HUDEP-2 (cell line): ENCODE data around the gene IRX4.
"Not testable (repeated sequence)": the region's sequence is repeated elsewhere in the genome, so short reads cannot be mapped to it uniquely, and the experiment has no call there.

Source experiments
- DNase-seq, 76 experiments: peaks; one replicate each; lab custom pipeline; 2025; ENCODE audit not compliant: unreplicated experiment in 76 of 76; lab: John Stamatoyannopoulos, UW

IRX4 gene

DNA sequence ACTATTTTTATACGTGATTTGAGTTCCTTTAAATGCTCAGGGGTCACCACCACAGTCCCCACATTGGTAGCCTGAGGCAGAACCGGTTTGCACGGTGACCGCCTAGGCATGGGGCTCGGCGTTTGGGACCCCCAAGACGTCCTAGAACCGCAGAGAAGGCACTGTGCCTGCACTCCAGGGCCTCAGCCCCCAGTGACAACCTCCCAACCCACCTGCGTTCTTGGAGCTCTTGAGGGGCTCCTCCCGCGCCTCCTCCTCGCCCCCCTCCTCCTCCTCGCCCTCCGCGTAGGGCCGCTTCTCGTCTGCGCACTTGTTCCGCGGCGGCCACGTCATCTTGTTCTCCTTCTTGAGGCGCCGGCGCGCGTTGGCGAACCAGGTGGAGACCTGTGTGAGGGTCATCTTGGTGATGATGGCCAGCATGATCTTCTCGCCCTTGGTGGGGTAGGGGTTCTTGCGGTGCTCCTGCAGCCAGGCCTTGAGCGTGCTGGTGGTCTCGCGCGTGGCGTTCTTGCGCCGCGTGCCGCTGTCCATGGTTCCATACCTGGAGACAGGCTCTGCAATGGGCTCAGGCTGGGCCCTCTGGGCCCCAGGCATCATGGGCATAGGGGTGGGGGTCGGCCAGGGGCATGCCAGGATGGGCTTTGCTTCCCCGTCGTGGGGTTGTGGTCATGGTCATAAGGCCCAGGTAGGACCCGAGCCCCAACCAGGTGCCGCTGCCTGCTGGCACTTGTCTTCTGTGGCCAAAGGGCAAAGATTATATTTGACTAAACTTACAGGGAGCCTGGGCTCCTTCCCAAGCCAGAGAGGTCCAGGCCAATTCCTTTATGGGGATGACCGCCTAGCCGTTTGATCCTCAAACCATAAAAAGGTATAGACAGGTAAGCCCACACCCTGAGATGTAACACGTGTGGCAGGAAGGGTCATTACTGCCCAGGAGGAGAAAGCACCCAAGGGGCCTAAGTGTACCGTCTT, 3.1 kb downstream of the IRX4 start:
- no peak for DNase-seq

DNA sequence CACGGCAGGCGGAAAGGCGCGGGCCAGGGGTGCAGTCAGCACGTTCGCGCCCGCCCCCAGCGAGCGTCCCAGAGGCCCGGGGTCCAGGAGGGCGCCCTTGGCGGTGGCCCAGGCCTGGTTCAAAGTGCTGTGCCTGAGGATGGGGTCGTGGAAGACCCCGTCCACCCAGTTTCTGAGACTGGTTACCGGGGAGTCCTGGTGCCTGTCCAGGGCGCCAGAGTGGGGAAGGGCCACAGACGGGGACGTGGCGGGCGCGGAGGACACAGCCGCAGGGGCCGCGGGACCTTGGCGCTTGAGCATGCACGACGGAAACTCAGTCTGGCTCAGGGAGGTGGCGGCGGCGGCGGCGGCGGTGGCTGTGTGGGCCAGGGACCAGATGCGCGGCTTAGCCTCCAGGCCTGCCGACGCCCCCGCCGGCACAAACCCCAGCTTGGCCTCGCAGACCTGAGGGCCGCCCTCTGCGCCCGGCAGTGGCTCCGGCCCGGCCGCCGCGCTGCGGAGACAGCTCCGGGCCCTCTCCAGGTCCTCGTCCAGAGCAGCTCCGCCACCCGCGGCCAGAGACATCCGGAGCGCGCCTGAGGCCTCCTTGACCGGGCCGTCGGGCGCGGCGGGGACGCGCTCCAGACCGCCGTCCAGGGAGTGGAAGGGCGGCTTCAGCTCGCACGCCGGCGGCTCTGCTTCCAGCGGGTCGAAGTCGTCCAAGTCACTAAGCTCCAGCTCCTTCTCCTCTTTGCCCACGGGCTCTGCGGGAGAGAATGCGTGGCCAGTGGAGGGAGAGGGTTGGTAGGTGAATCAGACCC, 4.5 kb downstream of the IRX4 start:
- DNase-seq: no peak

DNA sequence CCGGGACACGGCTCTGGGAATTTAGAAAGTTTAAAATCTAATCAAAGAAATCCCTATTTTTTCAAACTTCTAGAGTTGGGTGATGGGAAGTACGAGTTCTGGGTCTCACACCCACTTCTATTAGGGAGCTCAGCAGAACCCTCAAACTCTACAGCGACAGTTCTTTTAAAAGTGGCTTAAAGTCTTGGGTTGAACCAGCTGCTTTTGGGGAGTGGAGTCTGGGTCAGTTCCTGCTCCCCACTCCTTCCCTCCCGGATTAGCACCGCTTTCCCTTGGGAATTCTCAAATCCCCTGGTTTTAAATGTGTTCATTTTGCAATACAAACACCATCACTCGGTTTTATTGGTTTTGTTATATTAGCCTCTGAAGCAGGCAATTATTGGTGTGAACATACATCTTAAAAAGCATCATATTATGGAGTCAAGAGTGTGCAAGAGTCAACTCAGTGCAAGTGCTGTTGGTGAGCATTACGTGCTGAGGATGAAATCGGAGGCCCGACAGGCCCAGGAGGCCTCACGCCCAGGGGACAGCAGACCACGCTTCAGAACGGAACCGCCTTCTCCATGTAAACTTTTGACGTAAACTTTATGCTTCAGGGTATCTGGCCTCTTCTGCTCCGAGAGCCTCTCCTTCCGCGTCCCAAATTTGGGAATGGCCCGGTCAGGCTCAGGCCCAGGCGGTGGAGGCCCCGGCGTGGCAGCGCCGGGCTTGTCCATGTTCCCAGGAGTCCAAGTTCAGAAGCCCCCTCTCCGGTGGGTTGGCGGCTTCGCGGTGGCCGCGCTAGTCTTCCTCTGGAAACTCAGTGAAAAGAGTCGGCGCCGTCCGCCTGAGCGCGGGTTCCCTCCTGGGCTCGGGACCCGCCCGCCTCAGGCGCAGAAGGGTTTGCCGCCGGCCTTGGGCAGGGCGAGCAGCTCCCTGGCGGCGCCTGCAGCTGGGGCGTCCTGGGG, 5.3 kb downstream of the IRX4 start:
- DNase-seq: no peak

DNA sequence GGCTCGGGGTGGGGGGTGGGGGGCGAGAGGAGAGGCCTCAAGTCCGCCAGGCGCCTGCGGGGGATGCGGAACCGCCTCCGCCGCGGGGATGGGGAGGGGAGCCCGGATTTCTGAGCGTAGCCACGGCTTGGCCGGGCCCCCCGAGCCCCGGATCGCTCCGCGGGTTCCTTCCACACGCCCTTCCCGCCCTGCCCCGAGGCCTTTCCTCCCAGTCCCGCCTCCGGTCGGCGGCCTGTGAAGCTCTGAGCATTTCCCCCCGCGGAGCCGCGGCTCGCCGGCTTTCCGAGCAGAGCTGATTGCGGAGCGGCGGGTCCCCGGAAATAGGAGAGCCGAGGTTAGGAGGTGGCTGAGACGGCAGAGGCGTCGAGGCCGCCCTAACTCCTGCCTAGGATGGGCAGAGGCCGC, 6.1 kb downstream of the IRX4 start:
- no peak for DNase-seq

DNA sequence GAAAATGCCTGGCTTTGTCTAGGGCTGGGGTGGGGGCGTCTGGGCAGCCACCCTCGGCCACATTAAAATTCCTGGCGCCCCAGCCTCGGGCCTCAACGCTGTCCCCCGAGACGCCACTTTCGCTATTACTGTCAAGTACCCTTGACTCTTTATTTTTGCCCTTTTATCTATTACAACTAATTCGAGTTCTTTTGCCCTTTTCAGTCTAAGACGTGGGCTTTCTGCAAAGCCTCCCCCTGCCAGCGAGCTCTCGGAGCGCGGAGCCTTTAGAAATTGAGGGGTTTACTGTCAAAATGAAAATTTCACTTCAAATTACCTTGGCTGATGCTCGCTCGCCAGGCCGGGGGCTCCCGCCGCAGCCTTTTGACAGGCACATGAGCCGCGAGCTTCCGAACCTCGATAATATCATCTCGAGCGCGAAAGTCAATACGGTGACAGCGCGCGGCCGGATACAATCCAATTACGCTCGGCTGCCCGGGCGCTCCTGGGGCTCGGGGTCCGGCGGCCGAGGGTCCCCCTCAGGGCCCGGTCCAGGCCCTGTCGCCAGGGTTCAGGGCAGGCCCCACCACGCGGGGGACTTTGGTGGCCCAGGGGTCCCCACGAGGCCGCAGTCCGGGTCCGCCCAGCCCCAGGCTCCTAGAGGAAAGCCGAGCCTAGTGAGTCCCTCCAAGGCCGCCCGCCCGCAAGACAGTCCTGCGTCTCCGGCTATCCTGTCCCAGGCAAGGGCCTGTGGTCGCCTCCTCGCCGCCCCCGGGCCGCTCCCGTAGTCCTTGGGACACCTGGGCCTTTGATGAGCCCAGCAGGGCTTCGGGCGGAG, 6.7 kb downstream of the IRX4 start:
- DNase-seq: peak in 1 of 76 experiments; percentile 5

DNA sequence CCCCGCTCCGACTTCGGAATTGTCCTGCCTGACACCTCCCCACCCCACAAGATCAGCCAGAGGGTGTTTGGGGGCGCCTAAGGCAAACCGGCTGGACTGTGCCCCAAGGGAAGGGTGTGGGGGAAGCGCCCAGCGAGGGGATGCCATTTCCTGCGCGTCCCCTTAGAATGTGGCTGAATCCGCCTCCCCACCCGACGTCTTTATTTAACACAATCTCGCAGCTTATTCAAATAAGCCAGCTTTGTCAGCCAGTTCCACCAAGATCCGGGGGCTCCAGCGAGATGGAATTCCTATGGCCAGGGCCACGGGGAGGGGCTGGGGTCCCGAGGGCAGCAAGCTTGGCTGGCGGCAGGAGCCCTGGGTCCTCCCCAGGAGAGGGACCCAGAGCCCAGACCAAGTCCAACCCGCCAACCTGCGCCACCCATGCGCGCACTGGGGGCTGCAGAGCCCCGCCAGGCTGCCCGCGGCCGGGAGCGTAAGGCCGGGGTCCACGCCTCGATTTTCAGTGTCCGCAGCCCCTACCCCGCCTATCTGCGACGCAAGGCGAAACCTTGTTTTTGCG, 7.4 kb downstream of the IRX4 start:
- no peak for DNase-seq

DNA sequence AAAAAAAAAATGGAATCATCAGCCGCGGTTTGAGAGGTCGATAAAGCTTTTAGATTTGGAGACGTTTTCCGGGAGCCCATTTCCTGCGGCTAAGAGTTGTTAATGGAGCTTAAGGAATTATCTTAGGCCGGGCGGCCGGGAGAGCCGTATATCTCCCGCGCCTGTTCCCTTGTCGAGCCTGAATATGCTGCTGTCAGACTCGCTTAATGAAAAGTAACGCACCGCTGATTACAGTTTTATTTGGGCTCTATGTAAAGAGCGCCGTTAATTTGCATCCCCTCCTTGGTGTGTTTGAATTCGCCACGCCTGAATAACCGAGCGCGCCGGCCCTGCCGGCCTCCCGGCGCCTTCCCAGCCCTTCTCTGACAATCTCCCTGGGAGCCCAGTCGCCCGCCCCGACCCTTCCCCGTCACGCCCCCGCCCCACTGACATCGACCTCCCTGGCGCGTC, 7.9 kb downstream of the IRX4 start:
- no peak for DNase-seq

DNA sequence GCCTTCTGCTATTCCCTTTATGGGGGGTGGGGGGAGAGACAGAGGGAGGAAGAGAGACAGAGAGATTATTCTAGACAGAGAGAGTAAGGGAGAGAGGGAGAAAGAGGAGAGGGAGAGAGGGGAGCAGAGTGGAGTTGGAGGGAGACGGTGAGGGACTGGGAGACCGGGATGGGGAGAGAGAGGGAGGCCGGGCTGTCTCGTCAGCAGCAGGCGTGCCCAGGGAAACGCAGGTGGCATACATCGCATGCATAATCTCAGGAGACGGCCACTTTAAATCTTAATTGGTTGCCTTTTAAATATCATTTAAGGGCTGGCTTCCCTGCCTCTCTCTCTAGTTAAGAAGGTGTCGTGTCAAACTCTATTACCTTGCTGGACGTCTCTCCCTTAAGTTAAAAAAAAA, 8.4 kb downstream of the IRX4 start:
- no peak for DNase-seq

DNA sequence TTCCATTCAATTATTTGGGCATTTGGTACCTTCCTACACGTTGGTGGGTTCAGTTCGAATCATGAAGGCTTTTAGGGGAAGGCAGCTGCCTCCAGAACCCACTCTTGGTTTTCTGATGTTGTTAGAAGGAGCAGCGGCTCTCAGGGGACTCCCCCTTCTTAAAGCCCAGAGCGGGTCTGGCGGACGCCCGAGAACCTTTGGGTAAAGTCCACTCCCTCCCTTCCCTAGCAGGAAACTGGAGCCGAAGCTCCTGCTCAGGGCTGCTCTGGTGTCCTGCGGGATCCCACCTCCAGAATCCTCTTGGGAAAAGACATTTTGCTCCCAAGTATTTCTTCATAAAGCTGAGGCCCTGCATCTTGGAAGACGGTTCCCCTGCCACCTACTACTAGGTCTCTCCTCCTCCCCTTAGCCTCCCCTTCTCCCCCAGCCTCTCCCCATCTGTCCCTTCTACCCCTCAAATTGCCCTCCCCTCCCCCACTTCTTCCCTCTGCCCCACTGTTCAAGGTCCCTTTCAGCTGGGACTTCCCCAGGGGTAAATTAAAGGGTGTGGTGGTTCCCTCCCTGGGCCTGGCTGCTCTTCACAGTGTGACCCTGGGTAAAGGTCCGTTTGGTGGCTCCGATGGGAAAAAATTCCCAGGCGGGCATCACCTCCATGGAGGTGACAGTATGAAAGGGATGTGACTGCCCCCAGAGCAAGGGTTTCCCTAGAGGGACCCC, 9.3 kb downstream of the IRX4 start:
- DNase-seq: no peak

DNA sequence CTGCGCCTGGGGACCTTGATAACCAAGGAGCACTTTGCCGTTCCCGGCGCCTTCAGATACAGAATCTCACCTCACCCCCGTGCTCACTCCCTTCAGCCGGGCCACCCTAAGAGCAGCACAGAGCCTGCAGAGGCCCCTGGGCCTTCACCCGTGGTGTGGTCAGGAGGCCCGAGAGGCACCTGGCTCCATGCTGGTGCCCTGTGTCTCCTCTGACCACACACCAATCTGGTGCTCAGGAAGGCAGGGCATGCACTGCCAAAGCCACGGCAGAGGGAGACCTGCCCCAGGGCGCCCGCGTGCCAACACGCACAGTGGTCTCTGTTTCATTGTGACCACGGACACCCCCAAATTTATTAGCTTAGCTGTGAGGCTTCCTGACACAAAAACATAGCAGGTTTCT, 11.3 kb downstream of the IRX4 start:
- no peak for DNase-seq

DNA sequence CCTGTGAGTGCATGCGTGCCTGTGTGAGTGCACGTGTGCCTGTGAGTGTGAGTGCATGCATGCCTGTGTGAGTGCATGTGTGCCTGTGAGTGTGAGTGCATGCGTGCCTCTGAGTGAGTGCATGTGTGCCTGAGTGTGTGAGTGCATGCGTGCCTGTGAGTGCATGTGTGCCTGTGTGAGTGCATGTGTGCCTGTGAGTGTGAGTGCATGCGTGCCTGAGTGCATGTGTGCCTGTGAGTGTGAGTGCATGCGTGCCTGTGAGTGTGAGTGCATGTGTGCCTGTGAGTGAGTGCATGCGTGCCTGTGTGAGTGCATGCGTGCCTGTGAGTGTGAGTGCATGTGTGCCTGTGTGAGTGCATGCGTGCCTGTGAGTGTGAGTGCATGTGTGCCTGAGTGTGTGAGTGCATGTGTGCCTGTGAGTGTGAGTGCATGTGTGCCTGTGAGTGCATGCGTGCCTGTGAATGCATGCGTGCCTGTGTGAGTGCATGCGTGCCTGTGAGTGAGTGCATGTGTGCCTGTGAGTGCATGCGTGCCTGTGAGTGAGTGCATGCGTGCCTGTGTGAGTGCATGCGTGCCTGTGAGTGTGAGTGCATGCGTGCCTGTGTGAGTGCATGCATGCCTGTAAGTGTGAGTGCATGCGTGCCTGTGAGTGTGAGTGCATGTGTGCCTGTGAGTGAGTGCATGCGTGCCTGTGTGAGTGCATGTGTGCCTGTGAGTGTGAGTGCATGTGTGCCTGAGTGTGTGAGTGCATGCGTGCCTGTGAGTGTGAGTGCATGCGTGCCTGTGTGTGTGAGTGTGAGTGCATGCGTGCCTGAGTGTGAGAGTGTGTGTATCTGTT, 12.1 kb downstream of the IRX4 start:
- DNase-seq: not testable (repeated sequence)

DNA sequence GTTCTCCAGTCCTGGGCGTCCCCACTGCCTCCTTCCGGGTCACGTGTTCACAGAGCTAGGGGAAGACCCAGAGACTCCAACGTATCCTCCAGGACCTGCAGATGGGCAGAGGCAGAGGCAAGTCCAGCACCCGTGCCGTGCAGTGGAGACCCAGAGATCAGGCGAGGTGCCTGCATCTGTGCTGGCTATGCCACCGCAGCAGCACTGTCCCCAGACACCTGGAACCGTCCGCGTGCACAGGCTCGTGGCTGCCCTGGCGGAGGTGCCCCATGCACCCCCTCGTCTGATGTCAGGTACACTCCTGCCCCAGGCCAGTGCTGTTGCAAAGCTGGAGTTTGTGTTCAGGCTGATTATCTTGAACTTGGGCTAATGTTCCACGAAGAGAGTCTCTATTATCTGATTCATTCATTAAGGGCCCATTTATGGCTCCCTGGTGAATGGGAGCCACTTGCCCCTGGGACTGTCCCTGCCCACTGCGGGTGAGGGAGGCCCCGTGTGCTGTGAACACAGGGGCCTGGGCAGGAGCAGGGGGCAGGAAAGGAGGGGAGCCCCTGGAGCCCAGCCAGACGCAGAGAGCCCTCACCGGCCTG, 13.7 kb downstream of the IRX4 start:
- DNase-seq: no peak

DNA sequence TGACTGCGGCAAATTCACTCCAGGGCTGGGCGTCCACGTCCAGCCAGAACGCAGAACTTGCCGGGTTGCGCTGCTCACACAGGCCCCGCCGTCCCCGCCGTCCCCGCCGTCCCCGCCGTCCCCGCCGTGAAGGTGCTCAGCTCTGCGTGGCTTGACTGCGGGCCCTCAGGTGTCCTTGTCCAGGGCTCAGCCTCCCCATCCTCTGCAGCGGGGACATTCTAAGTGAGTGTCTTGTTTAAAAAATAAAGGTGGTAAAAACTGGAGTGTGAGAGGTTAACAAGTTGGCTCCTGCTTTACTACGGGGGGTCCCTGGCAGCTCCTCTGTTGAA, 14.9 kb downstream of the IRX4 start:
- no peak for DNase-seq

DNA sequence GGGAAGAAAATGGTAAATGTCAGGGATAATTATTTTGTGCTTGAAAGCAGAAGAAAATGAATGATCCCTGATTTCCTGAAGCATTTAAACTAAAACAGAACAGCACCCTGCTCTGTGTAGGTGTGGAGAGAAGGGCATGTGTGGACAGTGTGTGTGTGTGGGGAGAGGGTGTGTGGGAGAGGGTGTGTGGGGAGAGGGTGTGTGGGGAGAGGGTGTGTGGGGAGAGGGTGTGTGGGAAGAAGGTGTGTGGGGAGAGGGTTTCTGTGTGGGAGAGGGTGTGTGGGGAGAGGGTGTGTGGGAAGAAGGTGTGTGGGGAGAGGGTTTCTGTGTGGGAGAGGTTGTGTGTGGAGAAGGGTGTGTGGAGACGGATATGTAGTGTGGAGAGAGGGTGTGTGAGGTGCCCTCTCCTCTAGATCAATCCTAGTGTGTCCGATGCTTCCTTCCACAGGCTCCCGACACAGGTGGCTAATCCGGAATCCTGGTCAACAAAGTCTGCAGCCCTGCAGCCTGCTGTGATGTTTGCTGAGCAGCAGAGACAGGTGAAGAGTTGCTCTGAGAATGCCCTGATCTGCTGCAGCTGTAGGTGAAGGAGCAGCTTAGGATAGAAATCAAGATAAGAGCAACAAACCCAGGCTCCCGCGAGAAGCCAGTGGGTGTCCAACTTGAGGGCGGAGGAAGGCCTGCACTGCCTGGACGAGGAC, 15.5 kb downstream of the IRX4 start:
- DNase-seq: no peak

DNA sequence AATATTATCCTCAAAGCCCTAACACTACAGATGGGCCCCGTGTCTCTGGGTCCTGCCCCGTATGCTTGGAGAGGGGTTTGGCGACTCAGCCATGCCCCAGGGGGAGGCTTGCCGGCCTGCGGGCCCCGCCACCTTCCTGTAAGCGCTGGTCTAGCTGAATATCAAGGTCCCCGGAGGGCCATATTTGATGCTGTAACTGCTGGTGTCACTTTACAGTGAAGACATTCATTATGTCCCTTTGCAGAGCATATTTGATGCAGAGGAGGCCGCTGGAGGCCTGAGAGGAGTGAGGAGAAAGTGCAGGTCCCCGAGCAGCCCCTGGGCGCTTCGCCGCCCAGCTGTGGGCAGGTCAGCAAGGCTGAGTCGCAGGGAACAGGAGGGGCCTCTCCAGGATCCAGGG, 16.8 kb downstream of the IRX4 start:
- DNase-seq: no peak

DNA sequence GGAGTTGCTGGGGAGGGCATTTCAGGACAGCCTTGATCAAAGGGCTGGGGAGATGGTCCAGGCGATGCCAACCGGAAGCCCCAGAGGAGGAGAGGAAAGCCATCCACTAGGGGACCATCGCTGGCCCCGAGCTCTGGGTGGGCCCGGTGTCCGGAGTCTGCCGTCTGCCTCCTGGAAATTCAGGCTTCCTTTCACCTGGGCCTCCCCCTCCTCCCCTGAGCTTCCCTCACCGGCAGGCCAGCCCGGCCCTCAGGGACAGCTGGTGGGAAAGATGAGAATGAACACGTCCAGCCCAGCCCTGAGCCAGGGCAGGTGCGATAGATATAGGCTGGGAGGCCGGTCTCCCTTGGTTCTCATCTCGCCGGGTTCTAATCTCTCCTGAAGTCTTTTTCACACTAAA, 17.2 kb downstream of the IRX4 start:
- DNase-seq: no peak

DNA sequence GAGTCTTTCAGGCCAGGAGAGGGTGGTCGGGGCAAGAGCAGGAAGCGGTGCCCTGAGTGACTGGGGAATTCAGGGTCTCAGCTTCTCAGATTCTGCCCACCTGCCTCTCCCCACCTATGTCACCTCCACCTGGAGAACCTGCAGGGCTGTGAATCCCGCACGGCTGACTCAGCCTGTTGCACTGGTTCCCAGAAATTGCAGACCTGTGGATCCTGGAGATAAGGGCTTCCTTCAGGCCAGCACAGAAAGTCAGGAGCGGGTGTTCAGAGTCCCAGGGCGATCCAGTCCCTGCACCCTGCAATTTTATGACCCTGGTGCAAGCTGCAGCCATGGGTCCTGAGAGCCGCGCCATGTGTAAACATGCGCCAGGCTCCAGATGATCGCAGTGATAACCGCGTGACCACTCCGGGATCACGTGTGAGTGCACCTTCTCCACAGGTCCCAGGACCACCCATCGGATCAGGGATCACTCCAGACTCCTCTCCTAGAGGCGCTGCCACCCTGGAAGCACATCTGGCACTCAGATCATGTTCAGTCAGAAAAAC, 17.8 kb downstream of the IRX4 start:
- no peak for DNase-seq
